ENCODE results near the gene GSTM1. TPM values are rescaled to one million over a fixed set of nuclear protein-coding genes. Genes with fewer than 3 reads are reported as not detected.
"Not testable (repeated sequence)": the region's sequence is repeated elsewhere in the genome, so short reads cannot be mapped to it uniquely, and the experiment has no call there.

Gene GSTM1
- total and polyA plus RNA-seq, 2 donors (not counting 1 experiment from before 2014, with no cell fraction given), result 30.5 to 40.0 TPM

GRCh38 chr1:109705411-109705810 lies 17.8 kb downstream of the GSTM1 start:
- peaks cover 3% of the 10 kb centered on the region for H3K9me3 Mint-ChIP-seq (ENCODE audit: insufficient read depth)
- Histone ChIP-seq H3K9ac (ENCODE audit: low read length) (no peak overlapping the region), H3K79me2 (ENCODE audit: control insufficient read depth, insufficient read depth, low read length) (no peaks in the 10 kb centered on the region), H3K4me3 (ENCODE audit: control extremely low read depth in 1 of 5, extremely low read depth in 1 of 5, insufficient read depth in 1 of 5, low read depth in 2 of 5, low read length in 4 of 5) (no peak overlapping the region), H3K9me3 (ENCODE audit: control extremely low read depth in 1 of 3, control insufficient read depth in 2 of 3, insufficient read depth in 1 of 3, low read length in 2 of 3) (peaks cover 0 to 15% (median 6%) of the 10 kb centered on the region in 3 donors), H2AFZ (ENCODE audit: insufficient read depth, low read depth, low read length, poor library complexity, severe bottlenecking) (no peak overlapping the region), H3K4me2 (replicated peaks; ENCODE audit: low read depth, low read length, poor library complexity, severe bottlenecking) (no peak overlapping the region), H3K4me1 (ENCODE audit: control insufficient read depth in 2 of 2, insufficient read depth in 2 of 2, low read length in 2 of 2) (no peaks in the 10 kb centered on the region), H4K20me1 (ENCODE audit: control insufficient read depth, insufficient read depth, low read length, poor library complexity, severe bottlenecking) (no peaks in the 10 kb centered on the region), H3K27me3 (replicated peaks in 1 of 4; ENCODE audit: control extremely low read depth in 1 of 4, control insufficient read depth in 3 of 4, insufficient read depth in 4 of 4, low read length in 3 of 4) (no peaks in the 10 kb centered on the region), H3K36me3 (replicated peaks in 1 of 2; ENCODE audit: control extremely low read depth in 1 of 2, control insufficient read depth in 1 of 2, extremely low read depth in 1 of 2, insufficient read depth in 2 of 2, low read length in 1 of 2) (no peaks in the 10 kb centered on the region), H3K27ac (ENCODE audit: low read length in 2 of 2) (no peak overlapping the region)
- ChIA-PET CTCF (interaction anchor here (0.9 to 1.2 kb wide), 2 partner anchors 64 to 65 kb away, joined by 3 read pairs; no protein-coding TSS in a partner anchor), POLR2A (no interaction called here)
- ATAC-seq (ENCODE audit: low read depth) (no peak), DNase-seq (no peak)
- 96% methylated on average over 4 of the region's 4 CpGs for WGBS (ENCODE audit: insufficient coverage)
- H3K27ac Mint-ChIP-seq, result no peak overlapping the region
- intact Hi-C loops (cut with micrococcal nuclease), result no loop called here
- H3K4me3 Mint-ChIP-seq, result no peak overlapping the region
- no peaks in the 10 kb centered on the region for H3K4me1 Mint-ChIP-seq
- TF ChIP-seq CTCF (IDR thresholded peaks at IDR 0.05) (no peak), EZH2 (IDR thresholded peaks at IDR 0.05; ENCODE audit: borderline replicate concordance, insufficient read depth, low read depth, low read length, poor library complexity, severe bottlenecking) (no peak)
- peaks cover 4% of the 10 kb centered on the region for H3K27me3 Mint-ChIP-seq

GRCh38 chr1:109708949-109709348 lies 21.3 kb downstream of the GSTM1 start:
- H3K36me3 ChIP-seq (replicated peaks in 1 of 2; ENCODE audit: control extremely low read depth in 1 of 2, control insufficient read depth in 1 of 2, extremely low read depth in 1 of 2, insufficient read depth in 2 of 2, low read length in 1 of 2); H3K27ac Mint-ChIP-seq; H3K27me3 Mint-ChIP-seq; POLR2A ChIA-PET; intact Hi-C loops (cut with micrococcal nuclease); H3K9ac ChIP-seq (ENCODE audit: low read length); H3K4me3 ChIP-seq (ENCODE audit: control extremely low read depth in 1 of 5, extremely low read depth in 1 of 5, insufficient read depth in 1 of 5, low read depth in 2 of 5, low read length in 4 of 5); H3K4me3 Mint-ChIP-seq; H3K27me3 ChIP-seq (replicated peaks in 1 of 4; ENCODE audit: control extremely low read depth in 1 of 4, control insufficient read depth in 3 of 4, insufficient read depth in 4 of 4, low read length in 3 of 4); H3K79me2 ChIP-seq (ENCODE audit: control insufficient read depth, insufficient read depth, low read length); DNase-seq; CTCF ChIA-PET; H3K4me2 ChIP-seq (replicated peaks; ENCODE audit: low read depth, low read length, poor library complexity, severe bottlenecking); H3K27ac ChIP-seq (ENCODE audit: low read length in 2 of 2); ATAC-seq (ENCODE audit: low read depth); H3K4me1 Mint-ChIP-seq; H3K9me3 Mint-ChIP-seq (ENCODE audit: insufficient read depth); H2AFZ ChIP-seq (ENCODE audit: insufficient read depth, low read depth, low read length, poor library complexity, severe bottlenecking); H4K20me1 ChIP-seq (ENCODE audit: control insufficient read depth, insufficient read depth, low read length, poor library complexity, severe bottlenecking); H3K4me1 ChIP-seq (ENCODE audit: control insufficient read depth in 2 of 2, insufficient read depth in 2 of 2, low read length in 2 of 2): not testable (repeated sequence)
- peaks cover 0 to 16% (median 6%) of the 10 kb centered on the region in 3 donors for H3K9me3 ChIP-seq (ENCODE audit: control extremely low read depth in 1 of 3, control insufficient read depth in 2 of 3, insufficient read depth in 1 of 3, low read length in 2 of 3)
- WGBS (ENCODE audit: insufficient coverage), result 50% methylated on average over 2 of the region's 4 CpGs

GRCh38 chr1:109709822-109710221 lies 22.2 kb downstream of the GSTM1 start:
- H3K4me3 Mint-ChIP-seq; H3K27ac ChIP-seq (ENCODE audit: low read length in 2 of 2); H3K4me2 ChIP-seq (replicated peaks; ENCODE audit: low read depth, low read length, poor library complexity, severe bottlenecking); H3K36me3 ChIP-seq (replicated peaks in 1 of 2; ENCODE audit: control extremely low read depth in 1 of 2, control insufficient read depth in 1 of 2, extremely low read depth in 1 of 2, insufficient read depth in 2 of 2, low read length in 1 of 2); H3K4me1 Mint-ChIP-seq; intact Hi-C loops (cut with micrococcal nuclease); H3K4me3 ChIP-seq (ENCODE audit: control extremely low read depth in 1 of 5, extremely low read depth in 1 of 5, insufficient read depth in 1 of 5, low read depth in 2 of 5, low read length in 4 of 5); DNase-seq; H3K27me3 ChIP-seq (replicated peaks in 1 of 4; ENCODE audit: control extremely low read depth in 1 of 4, control insufficient read depth in 3 of 4, insufficient read depth in 4 of 4, low read length in 3 of 4); H4K20me1 ChIP-seq (ENCODE audit: control insufficient read depth, insufficient read depth, low read length, poor library complexity, severe bottlenecking); POLR2A ChIA-PET; H2AFZ ChIP-seq (ENCODE audit: insufficient read depth, low read depth, low read length, poor library complexity, severe bottlenecking); H3K27ac Mint-ChIP-seq; ATAC-seq (ENCODE audit: low read depth); H3K9me3 Mint-ChIP-seq (ENCODE audit: insufficient read depth); CTCF ChIA-PET; H3K79me2 ChIP-seq (ENCODE audit: control insufficient read depth, insufficient read depth, low read length); H3K4me1 ChIP-seq (ENCODE audit: control insufficient read depth in 2 of 2, insufficient read depth in 2 of 2, low read length in 2 of 2); H3K9ac ChIP-seq (ENCODE audit: low read length): not testable (repeated sequence)
- peaks cover 0 to 13% (median 6%) of the 10 kb centered on the region in 3 donors for H3K9me3 ChIP-seq (ENCODE audit: control extremely low read depth in 1 of 3, control insufficient read depth in 2 of 3, insufficient read depth in 1 of 3, low read length in 2 of 3)
- H3K27me3 Mint-ChIP-seq, result peaks cover 15% of the 10 kb centered on the region
